PFSK-1 (cell line): Measurements from ENCODE around the gene ETV1.

Experiments
- FOXP2 ChIP-seq: optimal IDR thresholded peaks from 2 replicates; pipeline ENCODE3; 2011; ENCODE audit warnings: borderline replicate concordance, control low read depth, inconsistent platforms; ENCODE audit not compliant: insufficient read depth; ENCODE audit errors: extremely low read length, extremely low read depth
- POLR2AphosphoS5 ChIP-seq: IDR thresholded peaks from 2 replicates; pipeline ENCODE4 v1.6.1; 2012; ENCODE audit warnings: low read depth, mild to moderate bottlenecking, control low read depth, low read length, moderate library complexity
- REST ChIP-seq, 2 experiments: IDR thresholded peaks; 2 replicates each; pipeline versions ENCODE4 v1.6.1 to v1.8.0; 2011 to 2012; ENCODE audit warnings: low read depth in 2 of 2, low read length in 2 of 2, control low read depth in 1 of 2, inconsistent platforms in 1 of 2, mild to moderate bottlenecking in 1 of 2, moderate library complexity in 1 of 2; ENCODE audit not compliant: insufficient read depth in 1 of 2
- SIN3A ChIP-seq: IDR thresholded peaks from 2 replicates; pipeline ENCODE4 v1.6.1; 2012; ENCODE audit warnings: mild to moderate bottlenecking, low read length, moderate library complexity, borderline replicate concordance; ENCODE audit not compliant: insufficient read depth
- TAF1 ChIP-seq: IDR thresholded peaks from 2 replicates; pipeline ENCODE4 v1.6.1; 2012; ENCODE audit warnings: low read length, control low read depth, borderline replicate concordance; ENCODE audit not compliant: insufficient read depth

ETV1 gene

GRCh38 chr7:14020339-14020900 is 31.0 kb upstream of the ETV1 start:
- no peak for TF ChIP-seq SIN3A

- no peak for TF ChIP-seq FOXP2
- TF ChIP-seq TAF1 = no peak
- TF ChIP-seq POLR2AphosphoS5 = no peak
- TF ChIP-seq SIN3A = no peak
- TF ChIP-seq REST (IDR thresholded peaks at IDR 0.05; ENCODE audit: insufficient read depth in 1 of 2, low read depth in 2 of 2, low read length in 2 of 2) = no peak
Measured at GRCh38 chr7:14018751-14019150, 29.3 kb upstream of the ETV1 start.

GRCh38 chr7:14016950-14017349 is 27.5 kb upstream of the ETV1 start:
- TF ChIP-seq TAF1 (no peak), POLR2AphosphoS5 (no peak), REST (IDR thresholded peaks at IDR 0.05; ENCODE audit: insufficient read depth in 1 of 2, low read depth in 2 of 2, low read length in 2 of 2) (no peak), SIN3A (no peak), FOXP2 (no peak)

DNA sequence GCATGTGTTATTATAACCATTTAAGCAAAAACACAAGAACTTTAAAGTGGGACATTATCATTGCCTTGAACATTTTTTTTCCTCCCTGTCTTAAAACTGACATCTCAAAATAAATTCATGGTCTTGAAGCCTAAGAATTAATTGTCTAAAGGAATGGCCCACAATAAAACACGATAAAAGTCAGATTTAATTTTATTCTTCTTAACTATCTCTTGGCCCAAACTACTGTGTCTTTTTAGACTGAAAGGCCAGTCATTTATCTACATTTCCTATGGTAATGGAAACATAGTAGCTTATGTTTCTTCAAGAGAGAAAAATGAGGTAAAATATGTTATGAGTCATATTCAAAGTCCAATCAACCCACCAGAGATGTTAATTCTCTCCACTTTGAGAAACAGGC is 24.4 kb upstream of the ETV1 start:
- TF ChIP-seq FOXP2 (no peak), SIN3A (no peak), TAF1 (no peak), REST (IDR thresholded peaks at IDR 0.05; ENCODE audit: insufficient read depth in 1 of 2, low read depth in 2 of 2, low read length in 2 of 2) (no peak), POLR2AphosphoS5 (no peak)

- TF ChIP-seq FOXP2 = no peak
- TF ChIP-seq POLR2AphosphoS5 = no peak
- no peak for TF ChIP-seq TAF1
- no peak for TF ChIP-seq SIN3A
- TF ChIP-seq REST (IDR thresholded peaks at IDR 0.05; ENCODE audit: insufficient read depth in 1 of 2, low read depth in 2 of 2, low read length in 2 of 2) = no peak
Measured at GRCh38 chr7:14009453-14010418, 20.3 kb upstream of the ETV1 start.
